ENCODE data around the gene NOTCH1. TPM values are rescaled to one million over a fixed set of nuclear protein-coding genes. Genes with fewer than 3 reads are reported as not detected.

Gene NOTCH1
- total and polyA plus RNA-seq, 2 of the 13 experiments (the other 11 are each of a cell fraction or from before 2014, with no cell fraction given), result 0.09 to 0.35 TPM

DNA sequence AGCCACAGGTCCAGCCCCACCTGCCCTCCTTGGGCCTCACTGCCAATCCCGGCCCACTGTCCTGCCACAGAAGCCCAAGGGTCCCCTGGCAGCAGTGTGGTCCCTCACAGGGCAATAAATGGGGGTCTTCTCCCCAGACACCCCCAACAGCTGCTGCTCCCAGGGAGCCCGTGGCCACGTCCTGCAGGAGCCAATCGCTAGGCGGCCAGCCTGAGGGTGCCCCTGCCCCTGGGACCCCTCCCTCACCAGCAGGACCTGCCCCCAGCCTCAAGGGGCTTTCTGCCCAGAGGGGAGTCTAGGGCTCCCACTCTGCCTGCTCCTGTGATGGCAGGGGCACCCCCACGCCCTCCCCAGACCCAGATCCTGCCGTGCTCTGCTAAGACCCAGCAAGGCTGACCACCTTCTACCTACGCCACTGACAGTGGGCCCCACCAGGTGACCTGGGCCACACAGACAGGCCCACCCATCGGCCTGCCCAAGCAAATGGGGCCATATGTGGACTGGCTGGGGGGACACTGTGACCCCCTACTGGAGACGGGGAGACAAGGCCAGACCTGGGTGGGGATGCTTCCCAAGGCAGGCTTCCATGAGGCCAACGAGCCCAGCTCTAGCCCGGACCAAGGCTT lies 17.0 kb downstream of the NOTCH1 start:
- Histone ChIP-seq H3K9ac (ENCODE audit: insufficient read depth, low read depth, low read length) (no peak overlapping the region), H2AFZ (ENCODE audit: low read length) (no peak overlapping the region), H4K20me1 (ENCODE audit: insufficient read depth, low read length) (no peaks in the 10 kb centered on the region), H3K4me1 (ENCODE audit: insufficient read depth, low read length) (peaks cover 17% of the 10 kb centered on the region), H3K4me2 (ENCODE audit: low read depth, low read length) (no peak overlapping the region), H3K27me3 (ENCODE audit: control insufficient read depth in 1 of 2, insufficient read depth in 2 of 2, low read length in 2 of 2) (peaks cover 0 to 1% of the 10 kb centered on the region in 2 experiments; a peak in 1 of 5 replicates), H3K27ac (ENCODE audit: extremely low read length, insufficient read depth, low read length) (no peak overlapping the region), H3K79me2 (ENCODE audit: insufficient read depth, low read length) (no peaks in the 10 kb centered on the region), H3K9me3 (ENCODE audit: low read length) (no peaks in the 10 kb centered on the region), H3K36me3 (replicated peaks in 1 of 2; ENCODE audit: control insufficient read depth in 1 of 2, insufficient read depth in 2 of 2, low read length in 2 of 2) (no peaks in the 10 kb centered on the region), H3K4me3 (replicated peaks in 1 of 3; ENCODE audit: insufficient read depth in 1 of 3, low read depth in 2 of 3, low read length in 3 of 3) (no peak overlapping the region)
- ATAC-seq (no peak), FAIRE-seq (no peak), DNase-seq (ENCODE audit: low spot score) (no peak)
- CTCF ChIA-PET (ENCODE audit: low intra/inter-chr PET ratio, low total read pairs), result no interaction called here
- POLR2A ChIA-PET, result no interaction called here
- in situ Hi-C loops (cut with HindIII; ENCODE audit: extremely low pct_ligation_motif_present, low pct_unique_long_range_greater_than_20kb) (no loop called here), intact Hi-C loops (cut with micrococcal nuclease; ENCODE audit: unreplicated experiment) (no loop called here)
- BruUV-seq (replicated peaks), result no TSS peak
- WGBS (ENCODE audit: low lambda C conversion rate), result 90% methylated on average over 2 of the region's 12 CpGs
- TF ChIP-seq TMF1 (CRISPR knock-in tag; IDR thresholded peaks at IDR 0.05; ENCODE audit: low read depth), result no peak
- no peak for TF ChIP-seq THYN1 (CRISPR knock-in tag; IDR thresholded peaks at IDR 0.05; ENCODE audit: borderline replicate concordance, low read depth)
- no peak for TF ChIP-seq MZF1 (CRISPR knock-in tag; IDR thresholded peaks at IDR 0.05; ENCODE audit: borderline replicate concordance)
- no peak for TF ChIP-seq MEIS2 (CRISPR knock-in tag; IDR thresholded peaks at IDR 0.05)
- no peak for TF ChIP-seq HNRNPL (IDR thresholded peaks at IDR 0.05; ENCODE audit: low read depth, low read length)
- TF ChIP-seq ZNF574 (CRISPR knock-in tag; IDR thresholded peaks at IDR 0.05), result no peak
- no peak for TF ChIP-seq ZNF430 (CRISPR knock-in tag; IDR thresholded peaks at IDR 0.05)
- no peak for TF ChIP-seq ZNF180 (CRISPR knock-in tag; IDR thresholded peaks at IDR 0.05; ENCODE audit: borderline replicate concordance, low read depth)
- no peak for TF ChIP-seq NFIB (CRISPR knock-in tag; IDR thresholded peaks at IDR 0.05; ENCODE audit: borderline replicate concordance)
